NCI-H82 treated with DMSO at 0.1 percent for 48 hours (cell line): ENCODE results near the gene TXNDC2.
A peak's percentile ranks its signal among the peaks of the same experiment; 100 is the strongest.
"Not testable (repeated sequence)": the region's sequence is repeated elsewhere in the genome, so short reads cannot be mapped to it uniquely, and the experiment has no call there.

Experiments
- DNase-seq: peaks from one replicate; lab custom pipeline; 2025; ENCODE audit not compliant: unreplicated experiment; lab: John Stamatoyannopoulos, UW

The TXNDC2 gene

DNA sequence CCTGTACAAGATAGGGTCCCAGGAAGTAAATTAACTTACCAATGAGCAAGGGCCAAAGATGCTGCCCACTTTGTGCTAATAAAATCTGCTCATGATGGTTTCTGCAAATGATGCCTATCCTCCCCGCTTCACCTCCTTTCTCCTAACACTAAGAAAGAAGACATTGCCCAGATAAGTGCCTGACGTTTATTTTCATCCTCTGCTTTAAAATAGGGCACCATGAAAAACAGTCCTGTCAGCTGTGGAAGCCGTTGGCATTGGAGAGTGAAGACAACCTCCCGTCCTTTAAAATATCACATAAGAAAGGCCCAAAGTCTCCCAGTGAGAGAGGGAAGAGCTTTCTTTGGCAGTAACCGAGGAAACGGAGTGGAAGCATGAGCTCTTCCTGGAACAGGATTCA lies 1.7 kb upstream of the TXNDC2 start:
- no peak for DNase-seq

DNA sequence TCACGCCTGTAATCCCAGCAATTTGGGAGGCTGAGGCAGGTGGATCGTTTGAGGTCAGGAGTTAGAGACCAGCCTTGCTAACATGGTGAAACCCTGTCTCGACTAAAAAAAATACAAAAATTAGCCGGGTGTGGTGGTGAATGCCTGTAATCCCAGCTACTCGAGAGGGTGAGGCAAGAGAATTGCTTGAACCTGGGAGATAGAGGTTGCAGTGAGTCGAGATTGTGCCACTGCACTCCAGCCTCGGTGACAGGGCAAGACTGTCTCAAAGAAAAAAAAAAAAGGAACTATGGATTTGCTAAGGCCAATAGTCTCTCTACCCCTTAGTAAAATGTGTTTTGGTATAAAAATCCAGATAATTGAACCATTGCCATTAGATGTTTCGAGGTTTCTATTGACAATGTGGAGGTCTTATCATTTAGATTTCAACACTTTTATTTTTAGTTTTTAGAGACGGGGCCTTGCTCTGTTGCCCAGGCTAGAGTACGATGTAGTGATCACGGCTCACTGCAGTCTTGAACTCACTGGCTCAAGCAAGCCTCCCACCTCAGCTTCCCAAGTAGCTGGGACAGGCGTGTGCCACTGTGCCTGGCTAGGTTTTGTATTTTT lies 1.1 kb upstream of the TXNDC2 start:
- DNase-seq: no peak

DNA sequence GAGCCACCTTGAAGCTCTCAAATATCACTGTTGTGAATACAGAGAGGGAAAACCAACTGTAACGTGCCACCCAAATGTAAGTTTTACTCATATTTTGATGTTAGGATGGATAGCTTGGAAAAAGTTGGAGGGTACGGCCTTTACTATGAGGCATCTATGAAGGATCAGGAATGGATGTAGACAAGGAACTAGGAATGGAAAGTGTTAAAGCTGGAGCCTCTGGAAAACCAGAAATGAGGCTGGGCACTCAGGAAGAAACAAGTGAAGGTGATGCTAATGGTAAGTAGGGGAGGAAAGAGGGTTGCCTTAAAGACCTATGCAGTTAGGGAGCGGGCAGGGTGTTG lies 204 bp downstream of the TXNDC2 start:
- no peak for DNase-seq

DNA sequence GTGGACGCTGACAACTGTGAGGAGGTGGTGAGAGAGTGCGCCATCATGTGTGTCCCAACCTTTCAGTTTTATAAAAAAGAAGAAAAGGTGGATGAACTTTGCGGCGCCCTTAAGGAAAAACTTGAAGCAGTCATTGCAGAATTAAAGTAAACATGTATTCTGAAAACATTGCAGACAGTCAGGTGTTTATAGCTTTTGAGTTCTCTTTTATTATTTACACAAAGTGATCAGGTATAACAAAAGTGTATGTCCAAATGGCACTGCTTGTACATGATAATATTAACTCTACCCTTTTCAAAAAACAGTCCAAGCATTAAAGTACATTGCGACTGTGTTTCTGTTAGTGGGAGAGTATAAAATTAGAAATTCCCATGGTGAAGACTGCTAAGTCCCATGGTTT lies 2.2 kb downstream of the TXNDC2 start:
- no peak for DNase-seq

DNA sequence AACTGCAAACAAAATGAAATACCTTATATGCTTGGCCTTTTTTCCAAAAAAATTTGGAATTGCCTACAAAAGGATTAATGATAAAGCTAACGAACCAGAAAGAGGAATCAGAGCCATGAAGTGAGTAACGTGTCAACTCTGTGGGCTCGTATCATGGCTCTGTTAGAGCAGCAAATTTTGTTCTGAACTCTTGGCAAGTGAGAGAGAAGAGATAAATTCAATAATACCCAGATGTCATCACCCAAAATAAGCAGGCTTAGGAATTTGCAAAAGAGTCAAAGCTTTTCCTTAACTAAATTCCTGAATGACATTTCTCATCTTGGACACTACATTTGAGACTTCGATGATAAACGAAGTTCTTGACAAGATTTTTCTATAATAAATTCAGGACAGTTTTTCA lies 4.4 kb downstream of the TXNDC2 start:
- no peak for DNase-seq

DNA sequence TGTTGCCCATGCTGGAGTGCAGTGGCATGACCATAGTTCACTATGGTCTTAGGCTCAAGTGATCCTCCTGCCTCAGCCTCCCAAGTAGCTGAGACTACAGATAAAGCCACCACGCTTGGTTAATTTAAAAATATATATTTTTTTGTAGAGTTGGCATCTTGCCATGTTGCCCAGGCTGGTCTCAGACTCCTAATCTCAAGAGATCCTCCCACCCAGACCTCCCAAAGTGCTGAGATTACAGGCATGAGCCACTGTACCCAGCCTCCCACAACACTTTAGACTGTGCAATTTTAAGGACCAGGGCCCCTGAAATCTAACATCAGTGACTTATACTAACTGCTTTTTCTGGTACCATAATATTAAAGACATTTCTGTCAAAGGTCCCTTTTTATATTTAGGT lies 5.2 kb downstream of the TXNDC2 start:
- no peak for DNase-seq

DNA sequence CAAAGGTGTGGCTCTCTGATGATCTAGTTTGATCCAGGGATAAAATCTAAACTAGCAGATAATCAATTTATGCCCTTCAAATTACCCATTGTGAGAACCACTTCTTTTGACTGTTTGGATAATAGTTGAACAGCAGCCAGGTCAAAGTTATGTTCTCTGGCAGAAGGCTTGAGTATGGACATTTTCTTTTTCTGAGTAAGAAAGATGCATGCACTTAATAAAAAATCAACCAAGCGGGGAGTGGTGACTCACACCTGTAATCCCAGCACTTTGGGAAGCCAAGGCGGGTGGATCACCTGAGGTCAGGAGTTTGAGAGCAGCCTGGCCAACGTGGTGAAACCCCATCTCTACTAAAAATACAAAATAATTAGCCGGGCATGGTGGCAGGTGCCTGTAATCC lies 5.7 kb downstream of the TXNDC2 start:
- DNase-seq: not testable (repeated sequence)

DNA sequence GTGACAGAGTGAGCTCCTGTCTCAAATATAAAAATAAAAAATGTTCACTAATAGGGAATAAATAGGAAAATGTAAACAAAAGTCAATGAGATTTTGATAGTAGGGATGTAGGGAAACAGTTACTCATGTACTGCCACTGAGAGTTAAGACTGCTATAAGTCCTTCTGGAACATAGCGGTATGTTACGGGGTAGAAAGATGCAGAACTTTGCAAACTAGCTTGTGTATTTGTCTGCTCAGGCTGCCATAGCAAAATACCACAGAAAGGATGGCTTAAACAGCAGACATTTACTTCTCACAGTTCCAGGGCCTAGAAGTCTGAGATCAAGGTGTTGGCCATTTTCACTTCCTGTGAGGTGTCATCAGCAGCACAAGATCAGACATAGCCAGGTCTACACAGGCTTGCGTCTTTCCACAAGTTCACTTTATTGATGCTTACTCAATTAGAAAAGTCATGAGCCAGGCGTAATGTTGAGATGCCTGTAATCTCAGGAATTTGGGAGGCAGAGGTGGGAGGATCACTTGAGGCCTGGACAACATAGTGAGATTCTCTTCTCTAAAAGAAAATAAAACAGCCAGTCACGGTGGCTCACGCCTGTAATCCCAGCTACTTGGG lies 8.8 kb downstream of the TXNDC2 start:
- DNase-seq: no peak

DNA sequence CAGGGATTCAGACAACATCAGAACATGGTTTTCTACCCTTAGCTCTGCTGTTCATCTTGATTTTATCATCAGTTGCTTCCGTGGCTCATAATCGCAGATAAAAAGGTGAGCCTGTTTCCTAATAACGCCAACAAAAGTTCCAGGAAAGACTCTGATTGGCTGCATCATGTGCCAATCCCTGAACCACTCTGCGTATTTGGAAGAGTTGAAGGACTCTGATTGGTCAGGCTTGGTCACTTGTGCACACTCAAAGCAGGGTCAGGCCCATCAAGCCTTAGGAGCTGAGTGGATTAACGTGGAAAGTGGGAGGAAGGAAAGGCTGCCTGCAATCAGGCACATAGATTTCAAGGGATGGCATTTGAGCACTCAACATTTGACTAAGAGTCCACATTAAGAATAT lies 11.4 kb downstream of the TXNDC2 start:
- DNase-seq: no peak

DNA sequence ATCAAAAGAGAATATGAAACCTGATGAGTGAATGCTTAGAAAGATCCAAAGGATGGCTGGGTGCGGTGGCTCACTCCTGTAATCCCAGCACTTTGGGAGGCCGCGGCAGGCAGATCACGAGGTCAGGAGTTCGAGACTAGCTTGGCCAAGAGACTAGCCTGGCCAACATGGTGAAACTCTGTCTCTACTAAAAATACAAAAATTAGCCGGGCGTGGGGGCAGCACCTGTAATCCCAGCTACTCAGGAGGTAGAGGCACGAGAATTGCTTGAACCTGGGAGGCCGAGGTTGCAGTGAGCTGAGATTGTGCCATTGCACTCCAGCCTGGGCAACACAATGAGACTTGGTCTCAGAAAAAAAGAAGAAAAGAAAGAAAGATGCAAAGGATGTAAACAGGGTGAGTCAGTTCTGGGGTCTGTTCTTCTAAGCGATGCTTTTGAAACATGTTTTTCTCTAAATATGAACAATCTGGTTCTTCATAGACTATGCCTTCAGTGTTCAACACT lies 12.1 kb downstream of the TXNDC2 start:
- DNase-seq: not testable (repeated sequence)

DNA sequence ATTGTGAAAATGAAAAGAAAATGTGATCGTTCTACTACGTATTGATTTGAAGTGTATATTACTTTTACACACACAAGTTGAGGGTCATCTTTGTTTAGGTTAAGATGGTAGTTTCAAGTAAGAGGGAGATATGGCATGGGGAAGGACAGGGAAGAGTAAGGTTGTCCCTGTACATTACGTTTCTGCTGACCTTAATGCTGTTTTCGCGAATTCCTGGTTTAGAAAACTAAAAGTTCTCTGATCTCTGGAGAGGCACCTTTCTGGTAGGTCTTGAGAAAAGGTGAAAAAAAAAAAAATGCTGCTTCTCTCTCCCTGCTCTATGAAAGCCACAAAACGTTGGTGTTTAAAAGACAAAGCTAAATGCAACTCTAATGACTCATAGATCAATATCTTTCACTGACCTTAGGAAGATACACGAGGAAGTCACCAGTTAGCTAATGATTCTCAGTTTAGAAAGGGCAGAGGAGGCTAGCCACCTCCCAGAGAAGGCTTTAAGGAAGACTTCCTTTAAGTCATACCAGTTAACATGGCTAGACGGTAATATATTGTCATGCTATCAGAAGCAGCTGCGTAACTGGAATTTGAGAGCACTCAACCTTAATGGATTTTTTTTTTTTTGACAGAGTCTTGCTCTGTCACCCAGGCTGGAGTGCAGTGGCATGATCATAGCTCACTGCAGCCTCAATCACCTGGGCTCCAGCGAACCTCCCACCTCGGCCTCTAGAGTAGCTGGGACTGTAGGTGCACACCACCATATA lies 13.2 kb downstream of the TXNDC2 start:
- no peak for DNase-seq

DNA sequence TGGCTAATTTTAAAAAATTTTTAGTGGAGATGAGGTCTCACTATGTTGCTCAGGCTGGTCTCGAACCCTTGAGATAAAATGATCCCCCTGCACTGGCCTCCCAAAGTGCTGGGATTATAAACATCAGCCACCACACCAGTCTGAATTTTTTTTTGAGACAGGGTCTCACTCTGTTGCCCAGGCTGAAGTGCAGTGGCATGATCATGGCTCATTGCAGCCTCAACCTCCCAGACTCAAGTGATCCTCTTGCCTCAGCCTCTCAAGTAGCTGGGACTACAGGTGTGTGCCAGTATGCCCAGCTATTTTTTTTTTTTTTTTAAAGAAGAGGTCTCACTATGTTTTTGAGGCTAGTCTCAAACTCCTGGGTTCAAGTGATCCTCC lies 13.8 kb downstream of the TXNDC2 start:
- DNase-seq: not testable (repeated sequence)

DNA sequence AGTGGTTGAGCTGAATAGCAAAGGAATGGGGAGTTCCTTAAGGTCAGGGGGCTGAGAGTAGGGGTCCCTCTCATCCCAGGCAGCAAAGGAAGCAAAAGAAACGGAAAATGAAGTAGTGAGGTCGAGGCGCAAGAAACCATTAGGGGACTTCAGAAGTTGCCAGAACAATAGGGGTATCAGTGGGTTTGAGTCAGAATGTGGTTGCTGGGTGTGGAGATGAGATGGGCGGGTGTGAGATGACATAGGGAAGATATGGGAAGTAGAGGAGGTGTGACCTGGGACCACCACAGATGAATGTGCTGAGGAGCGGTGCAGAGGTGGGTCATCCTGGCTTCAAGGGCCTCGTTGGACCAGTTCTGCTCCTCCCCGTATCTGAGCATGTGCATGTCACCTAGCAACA lies 14.9 kb downstream of the TXNDC2 start:
- no peak for DNase-seq

DNA sequence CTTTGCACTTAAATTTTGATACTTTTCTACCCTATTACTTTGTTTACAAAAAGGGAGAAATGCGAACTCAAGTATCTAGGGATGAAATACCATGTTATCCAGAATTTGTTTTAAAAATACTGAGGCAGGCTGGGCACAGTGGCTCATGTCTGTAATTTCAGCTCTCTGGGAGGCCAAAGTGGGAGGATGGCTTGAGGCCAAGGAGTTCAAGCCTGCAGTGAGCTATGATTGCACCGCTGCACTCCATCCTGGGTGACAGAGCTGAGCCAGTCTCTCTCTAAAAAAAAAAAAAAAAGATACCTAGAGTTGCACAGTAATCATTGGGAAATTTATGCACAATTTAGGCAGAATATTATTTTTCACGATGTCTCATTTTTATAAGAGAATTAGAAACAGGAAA lies 15.6 kb downstream of the TXNDC2 start:
- no peak for DNase-seq

DNA sequence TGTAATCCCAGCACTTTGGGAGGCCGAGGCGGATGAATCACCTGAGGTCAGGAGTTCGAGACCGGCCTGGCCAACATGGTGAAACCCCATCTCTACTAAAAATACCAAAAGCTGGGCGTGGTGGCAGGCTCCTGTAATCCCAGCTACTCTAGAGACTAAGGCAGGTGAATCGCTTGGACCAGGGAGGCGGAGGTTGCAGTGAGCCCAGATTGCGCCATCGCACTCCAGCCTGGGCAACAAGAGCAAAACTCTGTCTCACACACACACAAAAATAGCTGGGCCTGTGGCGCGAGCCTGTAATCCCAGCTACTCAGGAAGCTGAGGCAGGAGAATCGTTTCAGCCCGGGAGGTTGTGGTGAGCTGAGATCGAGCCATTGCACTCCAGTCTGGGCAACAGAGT lies 16.5 kb downstream of the TXNDC2 start:
- peak; percentile 50 for DNase-seq

DNA sequence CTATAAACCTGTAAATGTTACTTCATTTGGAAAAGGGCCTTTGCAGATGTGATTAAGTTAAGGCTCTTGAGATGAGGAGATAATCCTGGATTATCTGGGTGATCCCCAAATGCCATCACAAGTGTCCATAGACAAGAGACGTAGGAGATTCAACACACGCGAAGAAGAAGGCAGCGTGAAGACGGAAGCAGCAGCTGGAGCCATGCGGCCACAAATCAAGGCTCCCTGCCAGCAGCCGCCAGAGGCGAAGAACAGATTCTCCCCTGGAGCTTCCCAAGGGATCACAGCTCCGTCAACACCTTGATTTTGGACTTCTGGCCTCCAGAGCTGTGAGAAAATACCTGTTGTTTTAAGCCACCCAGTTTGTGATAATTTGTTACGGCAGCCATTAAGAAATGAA lies 17.1 kb downstream of the TXNDC2 start:
- peak; percentile 94 for DNase-seq

DNA sequence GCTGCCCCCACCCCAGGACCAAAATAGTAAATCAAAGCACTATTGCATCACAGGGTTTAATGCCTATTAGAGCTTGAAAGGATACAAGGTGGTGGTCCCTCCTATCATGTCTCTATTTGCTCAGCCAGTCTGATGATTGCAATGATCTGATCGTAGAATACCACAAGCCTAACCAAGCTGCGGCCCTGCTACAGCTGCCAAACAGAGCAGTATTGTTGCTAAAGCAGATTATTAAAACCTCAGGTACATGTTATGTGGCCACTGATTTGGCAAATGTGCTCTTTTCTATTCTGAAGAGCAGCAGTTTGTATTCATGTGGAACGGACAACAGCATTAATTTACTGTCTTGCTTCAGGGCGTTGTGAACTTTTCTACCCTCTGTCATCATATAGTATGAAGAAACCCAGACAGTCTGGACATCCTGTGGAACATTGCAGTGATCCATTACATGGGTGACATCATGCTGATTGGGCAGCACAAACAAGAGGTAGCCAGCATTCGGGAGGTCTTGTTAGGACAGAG lies 19.7 kb downstream of the TXNDC2 start:
- DNase-seq: no peak

DNA sequence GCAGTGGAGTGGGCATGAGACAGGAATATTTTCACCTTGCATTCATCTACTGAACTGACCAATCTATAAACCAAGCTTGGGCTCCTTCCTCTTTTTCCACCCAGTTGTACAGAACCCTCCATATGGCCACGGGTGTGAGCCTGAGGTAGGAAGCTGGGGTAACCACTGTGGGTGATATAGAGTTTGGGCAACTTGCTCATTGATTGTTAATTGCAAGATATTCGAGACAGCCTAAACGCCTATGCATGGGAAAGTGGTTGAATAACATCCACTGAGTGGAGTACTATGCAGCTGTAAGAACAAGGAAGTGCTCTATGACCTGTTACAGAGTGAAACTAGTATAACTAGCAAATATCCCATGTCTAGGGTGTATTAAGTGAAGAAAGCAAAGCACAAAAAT lies 20.7 kb downstream of the TXNDC2 start:
- no peak for DNase-seq

DNA sequence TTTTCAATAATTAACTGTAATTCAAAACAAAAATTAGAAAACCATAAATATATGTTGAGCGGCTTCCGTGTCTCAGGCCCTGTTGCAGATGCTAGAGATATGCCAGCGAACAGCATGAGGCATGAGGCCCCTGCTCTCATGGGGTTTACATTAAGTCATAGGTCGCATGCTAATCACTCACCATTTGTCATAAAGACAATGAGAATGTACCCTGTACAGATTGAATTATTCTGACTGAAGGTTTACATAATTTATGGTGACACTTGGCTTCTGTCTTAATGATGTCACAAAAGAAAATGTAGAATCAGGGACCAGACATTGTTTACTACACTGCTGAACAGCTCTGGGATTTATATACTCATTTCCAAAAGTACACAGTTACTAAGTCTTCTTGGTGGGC lies 22.1 kb downstream of the TXNDC2 start:
- DNase-seq: no peak

DNA sequence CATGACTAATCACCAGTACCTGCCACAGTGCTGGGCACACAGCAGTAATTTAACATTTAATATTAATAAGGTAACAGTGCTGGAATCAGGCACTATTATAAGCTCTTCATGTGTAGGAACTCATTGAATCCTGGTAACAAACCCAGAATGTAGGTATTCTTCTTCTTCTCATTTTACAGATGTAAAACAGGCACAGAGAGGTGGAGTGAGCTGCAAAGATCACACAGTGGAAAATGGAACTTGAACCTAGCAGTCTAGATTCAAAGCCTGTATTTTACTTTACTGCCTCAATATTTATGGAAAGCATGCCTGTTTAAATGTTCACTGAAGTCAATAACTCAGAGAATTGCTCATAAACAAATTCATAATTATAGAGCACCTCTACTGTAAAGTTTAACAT lies 24.3 kb downstream of the TXNDC2 start:
- no peak for DNase-seq

DNA sequence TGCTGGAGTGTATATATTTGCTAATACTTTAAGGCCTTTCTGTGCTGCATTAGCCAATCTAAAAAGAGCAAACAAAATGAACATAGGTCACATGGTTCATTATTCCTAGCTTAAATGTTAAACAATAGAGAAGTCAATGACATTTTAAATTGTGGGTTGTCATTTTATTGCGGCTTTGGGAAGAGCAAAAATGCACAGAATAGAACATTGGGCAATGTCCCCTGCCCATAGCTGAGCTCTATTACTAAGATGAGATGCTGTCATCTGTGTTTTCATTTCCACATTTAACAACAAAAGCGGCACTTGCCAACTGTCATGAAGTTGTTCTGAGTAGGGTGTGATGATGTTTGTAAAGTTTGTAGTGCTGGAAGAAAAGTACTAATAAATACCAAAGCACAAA lies 24.9 kb downstream of the TXNDC2 start:
- DNase-seq: no peak

DNA sequence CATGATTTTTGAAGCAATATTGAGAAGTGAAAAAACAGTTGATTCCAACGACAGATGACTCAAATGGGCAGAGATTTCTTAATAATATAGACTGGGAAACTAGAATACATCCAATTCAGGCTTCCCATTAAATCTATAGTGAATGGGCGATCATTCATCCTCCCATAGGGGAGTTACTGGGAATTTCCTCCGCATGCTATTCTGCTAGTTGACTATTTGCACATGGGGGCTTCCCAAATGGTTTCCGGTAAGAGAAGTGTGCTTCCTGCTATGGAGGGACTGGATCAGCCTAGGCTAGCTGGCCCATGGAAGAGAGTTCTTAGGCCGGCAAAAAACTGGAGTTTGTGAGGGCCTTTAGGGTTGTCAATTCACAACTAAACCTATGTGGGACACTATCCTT lies 25.5 kb downstream of the TXNDC2 start:
- no peak for DNase-seq
